PFSK-1 (cell line): ENCODE measurements around the gene ZNF507.

Experiments used
- FOXP2 ChIP-seq: optimal IDR thresholded peaks from 2 replicates; pipeline ENCODE3; 2011; ENCODE audit warnings: borderline replicate concordance, control low read depth, inconsistent platforms; ENCODE audit not compliant: insufficient read depth; ENCODE audit errors: extremely low read length, extremely low read depth
- POLR2AphosphoS5 ChIP-seq: IDR thresholded peaks from 2 replicates; pipeline ENCODE4 v1.6.1; 2012; ENCODE audit warnings: low read depth, mild to moderate bottlenecking, control low read depth, low read length, moderate library complexity
- SIN3A ChIP-seq: IDR thresholded peaks from 2 replicates; pipeline ENCODE4 v1.6.1; 2012; ENCODE audit warnings: mild to moderate bottlenecking, low read length, moderate library complexity, borderline replicate concordance; ENCODE audit not compliant: insufficient read depth
- TAF1 ChIP-seq: IDR thresholded peaks from 2 replicates; pipeline ENCODE4 v1.6.1; 2012; ENCODE audit warnings: low read length, control low read depth, borderline replicate concordance; ENCODE audit not compliant: insufficient read depth
- TF ChIP-seq, protein P1 (sequence below), 2 experiments: IDR thresholded peaks; 2 replicates each; pipeline versions ENCODE4 v1.6.1 to v1.8.0; 2011 to 2012; ENCODE audit warnings: low read depth in 2 of 2, low read length in 2 of 2, control low read depth in 1 of 2, inconsistent platforms in 1 of 2, mild to moderate bottlenecking in 1 of 2, moderate library complexity in 1 of 2; ENCODE audit not compliant: insufficient read depth in 1 of 2

DNA sequence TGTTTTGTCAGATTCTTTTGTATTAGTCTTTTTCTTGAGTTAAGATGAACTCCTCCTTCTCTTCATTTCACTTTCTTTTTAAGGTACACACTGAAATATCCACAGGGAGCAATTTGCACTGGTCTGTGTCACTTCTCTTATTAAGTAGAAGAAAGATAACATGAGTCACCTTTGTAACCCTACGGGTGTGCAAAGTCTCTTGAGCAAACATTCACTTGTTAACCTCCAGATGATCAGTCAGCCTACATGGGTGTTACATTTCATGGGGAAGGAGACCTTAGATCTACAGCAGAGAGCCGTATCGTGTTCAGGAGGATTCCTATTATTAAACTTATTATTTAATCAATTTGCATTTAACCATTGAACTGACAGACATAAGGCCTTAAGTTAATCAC is 5.1 kb downstream of the ZNF507 start:
- no peak for TF ChIP-seq SIN3A
- TF ChIP-seq, protein P1, sequence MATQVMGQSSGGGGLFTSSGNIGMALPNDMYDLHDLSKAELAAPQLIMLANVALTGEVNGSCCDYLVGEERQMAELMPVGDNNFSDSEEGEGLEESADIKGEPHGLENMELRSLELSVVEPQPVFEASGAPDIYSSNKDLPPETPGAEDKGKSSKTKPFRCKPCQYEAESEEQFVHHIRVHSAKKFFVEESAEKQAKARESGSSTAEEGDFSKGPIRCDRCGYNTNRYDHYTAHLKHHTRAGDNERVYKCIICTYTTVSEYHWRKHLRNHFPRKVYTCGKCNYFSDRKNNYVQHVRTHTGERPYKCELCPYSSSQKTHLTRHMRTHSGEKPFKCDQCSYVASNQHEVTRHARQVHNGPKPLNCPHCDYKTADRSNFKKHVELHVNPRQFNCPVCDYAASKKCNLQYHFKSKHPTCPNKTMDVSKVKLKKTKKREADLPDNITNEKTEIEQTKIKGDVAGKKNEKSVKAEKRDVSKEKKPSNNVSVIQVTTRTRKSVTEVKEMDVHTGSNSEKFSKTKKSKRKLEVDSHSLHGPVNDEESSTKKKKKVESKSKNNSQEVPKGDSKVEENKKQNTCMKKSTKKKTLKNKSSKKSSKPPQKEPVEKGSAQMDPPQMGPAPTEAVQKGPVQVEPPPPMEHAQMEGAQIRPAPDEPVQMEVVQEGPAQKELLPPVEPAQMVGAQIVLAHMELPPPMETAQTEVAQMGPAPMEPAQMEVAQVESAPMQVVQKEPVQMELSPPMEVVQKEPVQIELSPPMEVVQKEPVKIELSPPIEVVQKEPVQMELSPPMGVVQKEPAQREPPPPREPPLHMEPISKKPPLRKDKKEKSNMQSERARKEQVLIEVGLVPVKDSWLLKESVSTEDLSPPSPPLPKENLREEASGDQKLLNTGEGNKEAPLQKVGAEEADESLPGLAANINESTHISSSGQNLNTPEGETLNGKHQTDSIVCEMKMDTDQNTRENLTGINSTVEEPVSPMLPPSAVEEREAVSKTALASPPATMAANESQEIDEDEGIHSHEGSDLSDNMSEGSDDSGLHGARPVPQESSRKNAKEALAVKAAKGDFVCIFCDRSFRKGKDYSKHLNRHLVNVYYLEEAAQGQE (IDR thresholded peaks at IDR 0.05; ENCODE audit: insufficient read depth in 1 of 2, low read depth in 2 of 2, low read length in 2 of 2), result no peak
- TF ChIP-seq TAF1, result no peak
- TF ChIP-seq POLR2AphosphoS5, result no peak
- no peak for TF ChIP-seq FOXP2
